HG03139 (cell line): ENCODE data around the gene PDGFB.
"Not testable (repeated sequence)": the region's sequence is repeated elsewhere in the genome, so short reads cannot be mapped to it uniquely, and the experiment has no call there.

Source experiments
- ATAC-seq: cut with Tn5 transposase; IDR thresholded peaks from one replicate; pipeline ENCODE4 v1.9.1; 2021; ENCODE audit not compliant: unreplicated experiment

Gene PDGFB

GRCh38 chr22:39229075-39229474 lies 15.7 kb downstream of the PDGFB start:
- no peak for ATAC-seq

DNA sequence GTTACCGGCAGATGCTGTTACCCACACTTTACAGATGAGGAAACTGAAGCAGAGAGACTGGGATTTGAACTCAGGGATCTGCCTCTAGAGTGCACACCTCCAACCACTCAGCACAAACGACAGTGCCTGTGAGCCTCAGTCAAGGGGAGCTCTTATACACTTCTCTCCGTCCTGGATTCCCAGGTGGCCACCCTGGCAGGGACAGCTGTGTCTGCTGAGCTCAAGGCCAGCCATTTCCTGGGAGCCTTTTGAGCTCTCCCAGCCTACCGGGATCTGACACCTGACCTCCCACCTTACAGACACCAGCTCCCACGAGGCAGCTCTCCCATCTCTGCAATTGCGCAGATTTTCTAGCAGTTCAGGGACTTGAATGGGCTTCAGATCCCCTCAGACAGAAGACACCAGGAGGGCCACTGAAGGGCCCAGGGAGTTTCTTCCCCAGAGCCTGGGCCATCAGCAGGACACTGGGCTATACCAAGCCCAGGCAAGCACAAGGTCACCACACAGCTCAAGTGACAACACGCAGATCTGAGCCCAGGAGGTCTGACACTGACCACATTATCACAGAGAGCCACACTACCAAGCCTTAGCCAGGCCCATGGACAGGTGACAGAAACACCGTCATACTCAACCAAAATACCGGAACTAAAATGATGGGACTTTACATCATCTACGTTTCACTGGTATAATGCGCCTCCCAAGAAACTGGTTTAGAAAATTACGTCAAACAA lies 17.1 kb downstream of the PDGFB start:
- no peak for ATAC-seq

GRCh38 chr22:39226353-39226752 lies 18.4 kb downstream of the PDGFB start:
- ATAC-seq, result no peak

- ATAC-seq, result no peak
Observed at GRCh38 chr22:39225591-39225990, 19.2 kb downstream of the PDGFB start.

DNA sequence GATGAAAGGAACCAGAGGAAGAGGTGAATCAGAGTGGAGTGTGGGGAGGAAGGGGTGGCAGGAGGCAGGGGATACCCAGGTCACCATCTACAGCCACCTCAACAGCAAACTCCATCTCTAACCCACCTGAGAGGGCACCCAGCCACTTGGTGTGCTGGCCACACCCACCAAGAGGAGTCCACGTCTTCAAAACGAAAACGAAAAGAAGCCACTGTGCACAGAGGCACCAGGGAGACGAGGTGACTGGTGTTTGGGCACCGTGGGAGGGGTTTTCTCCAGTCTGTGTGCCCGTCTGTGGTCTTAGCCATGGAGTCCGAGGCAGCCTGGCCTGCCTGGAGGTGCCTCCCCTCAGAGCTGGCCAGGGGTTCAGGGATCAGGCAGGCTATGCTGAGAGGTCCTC lies 20.2 kb downstream of the PDGFB start:
- no peak for ATAC-seq

DNA sequence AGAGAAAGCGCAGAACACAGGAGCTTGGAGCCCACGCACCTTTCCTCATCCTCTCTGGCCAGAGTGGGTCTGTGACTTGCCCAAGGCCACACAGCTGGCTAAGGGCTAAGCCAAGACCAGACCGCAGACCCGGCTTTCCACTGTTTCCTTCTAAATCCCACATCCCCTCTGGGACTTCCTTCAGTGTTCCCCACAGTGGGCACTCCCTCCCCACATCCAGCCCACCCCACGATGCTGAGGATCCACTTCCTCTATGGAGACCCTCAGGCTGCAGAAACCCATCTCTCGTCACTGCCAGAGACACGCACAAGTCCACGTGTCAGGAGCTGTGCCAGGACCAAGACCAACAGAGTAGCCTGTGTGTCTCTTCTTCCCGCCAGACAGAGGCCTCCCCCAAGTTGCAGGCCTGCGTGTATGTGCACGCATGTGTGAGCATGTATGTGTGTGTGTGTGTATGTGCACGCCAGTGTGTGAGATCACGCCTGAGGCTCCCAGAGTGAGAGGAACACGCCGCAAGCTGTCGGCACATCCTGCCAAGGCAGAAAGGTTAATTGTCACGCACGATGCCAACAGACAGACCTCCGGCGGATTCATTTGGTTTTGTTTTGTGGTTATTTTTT lies 21.6 kb downstream of the PDGFB start:
- ATAC-seq, result no peak

DNA sequence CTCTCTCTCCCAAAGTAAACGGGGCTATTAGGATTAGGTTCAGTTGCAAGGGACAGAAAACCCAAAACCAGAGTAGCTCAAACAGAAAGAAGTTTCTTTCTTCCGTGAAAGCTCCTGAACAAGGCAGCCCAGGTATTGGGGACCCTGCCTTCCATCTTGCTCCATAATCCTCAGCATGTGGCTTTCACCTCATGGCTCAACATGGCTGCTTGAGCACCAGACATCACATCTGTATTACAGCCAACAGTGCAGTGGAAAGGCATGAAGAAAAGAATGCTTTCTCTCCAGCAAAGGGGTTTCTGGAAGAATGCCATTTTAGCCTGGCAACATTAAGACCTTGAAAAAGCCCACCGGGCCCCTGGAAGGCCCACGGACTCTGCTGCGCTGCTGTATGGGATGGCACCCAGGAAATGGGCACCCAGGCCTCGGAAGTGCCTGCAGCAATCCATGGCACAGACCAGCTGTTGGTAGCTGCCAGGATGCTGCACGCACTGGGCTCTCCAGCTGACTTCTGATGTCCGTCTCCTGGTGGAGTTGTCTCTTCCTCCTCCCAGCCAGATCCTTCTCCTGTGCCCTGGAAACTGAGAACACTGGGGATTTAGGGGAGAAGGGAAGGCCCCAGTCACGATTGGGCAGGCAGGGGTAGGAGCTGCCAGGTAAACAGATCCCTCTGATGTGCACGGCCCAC lies 22.6 kb downstream of the PDGFB start:
- no peak for ATAC-seq

- ATAC-seq, result no peak
Observed at GRCh38 chr22:39220890-39221850, 23.6 kb downstream of the PDGFB start.

DNA sequence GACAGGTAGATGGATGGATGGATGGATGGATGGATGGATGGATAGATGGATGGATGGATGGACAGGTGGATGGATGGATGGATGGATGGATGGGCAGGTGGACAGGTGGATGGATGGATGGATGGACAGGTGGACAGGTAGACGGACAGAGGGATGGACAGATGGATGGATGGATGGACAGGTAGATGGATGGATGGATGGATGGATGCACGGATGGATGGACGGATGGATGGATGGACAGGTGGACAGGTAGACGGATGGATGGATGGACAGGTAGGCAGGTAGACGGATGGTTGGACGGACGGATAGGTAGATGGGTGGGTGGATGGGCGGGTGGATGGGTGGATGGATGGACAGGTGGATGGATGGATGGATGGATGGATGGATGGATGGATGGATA lies 24.3 kb downstream of the PDGFB start:
- ATAC-seq, result no peak

DNA sequence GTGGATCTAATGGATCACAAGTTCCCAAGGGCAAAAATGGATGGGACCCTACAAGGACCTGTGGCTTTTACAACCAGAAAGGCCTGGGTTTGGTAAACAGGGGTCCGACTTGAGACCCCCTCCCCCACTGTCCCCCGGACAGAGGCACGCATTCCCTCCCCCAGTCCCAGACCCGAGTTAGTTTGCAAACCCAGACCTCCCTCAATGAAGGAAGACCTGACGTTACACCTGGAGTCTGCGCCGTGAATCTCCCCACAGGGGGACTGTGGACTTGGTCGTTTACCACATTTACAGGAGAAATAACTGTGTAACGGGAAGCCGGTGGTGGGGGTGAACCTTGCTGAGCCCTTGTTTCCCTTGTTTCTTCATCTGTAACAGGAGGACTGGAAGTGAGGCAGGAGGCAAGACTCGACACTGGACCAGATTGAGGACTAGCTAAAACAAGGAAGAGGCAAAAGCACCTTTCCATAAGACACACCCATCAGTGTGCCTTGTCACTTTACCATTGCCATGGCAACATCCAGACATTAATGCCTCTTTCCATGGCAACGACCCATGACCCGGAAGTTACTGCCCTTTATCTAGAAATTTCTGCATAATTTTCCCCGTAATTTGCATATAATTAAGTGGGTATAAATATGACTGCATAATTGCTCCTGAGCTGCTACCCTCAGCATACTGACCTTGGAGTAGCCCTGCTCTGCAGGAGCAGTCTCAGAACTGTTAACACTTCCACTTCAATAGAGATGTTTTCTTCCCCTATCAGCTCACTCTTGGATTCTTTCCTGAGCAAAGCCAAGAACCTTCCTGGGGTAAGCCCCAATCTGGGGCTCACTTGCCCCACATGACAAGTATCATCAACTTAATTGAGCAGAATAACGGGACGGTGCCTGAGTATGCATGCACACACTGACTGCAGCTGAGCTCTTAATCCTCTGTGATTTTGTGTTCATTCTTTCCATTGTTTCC lies 25.4 kb downstream of the PDGFB start:
- ATAC-seq, result no peak

GRCh38 chr22:39218432-39218831 lies 26.4 kb downstream of the PDGFB start:
- ATAC-seq, result not testable (repeated sequence)

- no peak for ATAC-seq
Observed at GRCh38 chr22:39216143-39216490, 28.7 kb downstream of the PDGFB start.

GRCh38 chr22:39215426-39216142 lies 29.2 kb downstream of the PDGFB start:
- ATAC-seq, result no peak

DNA sequence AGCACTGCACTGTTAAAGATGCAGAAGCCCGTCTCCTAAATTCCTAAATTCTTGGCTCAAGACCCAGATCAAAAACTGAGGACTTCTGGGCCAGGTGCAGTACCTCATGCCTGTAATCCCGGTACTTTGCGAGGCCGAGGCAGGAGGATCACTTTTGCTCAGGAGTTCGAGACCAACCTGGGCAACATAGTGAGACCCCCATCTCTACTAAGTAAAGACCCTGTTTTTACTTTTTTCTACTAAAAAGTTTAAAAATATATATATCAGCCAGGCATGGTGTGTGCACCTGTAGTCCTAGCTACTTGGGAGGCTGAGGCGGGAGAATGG lies 29.7 kb downstream of the PDGFB start:
- ATAC-seq, result no peak

DNA sequence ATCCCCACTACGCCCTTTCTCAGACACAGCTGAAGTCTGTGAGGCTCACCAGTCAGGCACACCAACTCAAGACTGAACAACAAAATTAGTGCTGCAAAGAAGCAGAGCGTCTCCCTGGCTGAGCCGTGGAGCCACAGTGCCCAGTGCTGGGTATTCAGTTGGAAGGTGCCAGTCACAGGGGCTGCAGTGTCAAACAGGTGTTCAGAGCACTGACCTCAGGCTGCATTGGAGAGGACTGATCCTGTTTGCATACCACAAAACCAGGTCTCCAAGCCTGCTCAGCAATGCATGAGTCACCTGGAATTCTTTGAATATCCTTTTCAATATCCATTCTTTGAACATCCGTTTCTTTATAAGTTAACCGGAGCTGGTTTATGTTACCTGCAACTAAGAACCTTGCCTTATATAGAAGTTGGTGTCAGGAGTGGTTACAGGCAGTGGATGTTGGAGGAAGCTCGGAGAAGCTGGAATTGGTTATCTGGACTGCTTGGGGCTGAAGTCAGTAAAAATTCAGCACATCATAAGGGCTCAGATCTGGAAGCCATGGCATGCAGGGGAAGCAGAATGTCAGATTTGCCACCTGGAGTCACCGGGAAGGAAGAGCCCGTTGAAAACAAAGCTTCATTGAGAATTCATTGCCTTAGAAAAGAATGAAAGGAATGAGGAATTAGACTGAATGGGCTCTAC lies 30.3 kb downstream of the PDGFB start:
- no peak for ATAC-seq

DNA sequence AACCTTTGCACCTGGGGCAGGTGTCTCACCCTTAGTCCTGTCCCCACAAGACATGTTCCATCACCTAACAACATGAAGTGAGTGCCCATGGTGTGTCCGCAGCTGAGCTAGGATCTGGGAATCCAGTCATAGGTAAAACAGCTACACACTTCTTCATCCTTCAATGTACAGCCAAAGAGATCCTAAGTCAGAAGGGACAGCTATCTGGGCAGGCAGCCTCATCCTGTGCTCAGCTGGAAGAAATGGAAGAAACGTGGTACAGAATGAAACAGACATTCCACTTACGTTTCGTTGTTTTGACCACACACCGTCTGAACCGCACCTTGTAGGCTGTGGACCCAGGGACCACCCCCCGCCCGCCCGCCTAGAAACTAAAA lies 30.8 kb downstream of the PDGFB start:
- no peak for ATAC-seq

DNA sequence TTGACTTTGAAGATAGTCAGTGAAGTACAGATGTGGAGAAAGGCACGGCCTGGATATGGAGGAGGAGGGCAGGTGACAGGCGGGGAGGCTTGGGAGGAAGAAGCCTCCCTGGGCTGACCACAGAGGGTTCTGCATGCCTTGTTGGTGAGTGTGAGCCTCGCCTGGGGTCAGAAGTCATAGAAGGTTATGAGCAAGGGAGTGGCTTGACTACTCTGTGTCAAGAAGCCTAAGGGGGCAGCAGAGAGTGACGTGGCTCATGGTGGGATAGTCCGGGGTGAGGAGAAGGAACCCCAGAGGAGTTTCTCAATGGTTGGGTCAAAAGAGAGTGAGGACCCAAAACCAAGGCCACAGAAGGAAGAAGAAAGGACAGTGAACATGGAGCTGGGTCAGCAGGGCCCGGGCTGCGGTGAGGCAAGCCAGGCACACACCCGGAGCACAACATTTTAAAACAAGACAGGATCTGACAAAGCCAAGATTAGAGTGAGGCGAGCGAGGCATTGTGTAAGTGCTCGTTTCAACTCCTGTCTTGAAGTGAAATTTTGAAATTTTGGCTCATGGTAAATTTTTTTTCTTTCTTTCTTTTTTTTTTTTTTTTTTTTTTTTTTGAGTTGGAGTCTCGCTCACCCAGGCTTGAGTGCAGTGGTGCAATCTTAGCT lies 31.9 kb downstream of the PDGFB start:
- ATAC-seq, result no peak

DNA sequence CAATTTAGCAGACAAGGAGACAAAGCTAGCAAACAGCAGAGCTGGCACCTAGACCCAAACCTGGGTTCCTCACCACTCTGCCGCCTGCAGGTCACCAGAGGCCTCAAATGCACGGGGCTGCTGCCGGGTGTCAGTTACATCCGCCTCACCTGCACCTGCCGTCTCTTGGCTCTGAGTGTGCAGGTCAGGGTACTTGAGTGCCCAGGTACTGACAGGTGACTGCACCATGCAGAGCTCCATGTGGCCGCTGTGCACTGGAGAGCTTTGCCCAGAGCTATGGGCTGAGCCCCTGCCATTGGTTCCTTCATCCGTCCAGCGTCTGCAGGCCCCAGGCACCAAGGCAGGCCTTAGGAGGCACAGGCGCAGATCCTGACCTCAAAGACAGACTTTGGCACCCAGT lies 35.0 kb downstream of the PDGFB start:
- no peak for ATAC-seq
